Neural cell (in vitro differentiated cells): ENCODE results near the gene HDHD3.
"Not testable (repeated sequence)": the region's sequence is repeated elsewhere in the genome, so short reads cannot be mapped to it uniquely, and the experiment has no call there.

ENCODE experiments used
- EZH2 ChIP-seq: fragments of 200-600, 300-800 bp; shearing (Covaris generic), sonication (generic); IDR thresholded peaks from 2 replicates; pipeline ENCODE4 v1.6.1; 2014; ENCODE audit warnings: antibody characterized with exemption, low read length, borderline replicate concordance, mild to moderate bottlenecking; ENCODE audit not compliant: insufficient read depth, poor library complexity, severe bottlenecking
- POLR2AphosphoS5 ChIP-seq: IDR thresholded peaks from 2 replicates; pipeline ENCODE4 v1.6.1; 2012
- SMC3 ChIP-seq: fragments of 450-650 bp; conservative IDR thresholded peaks from 2 replicates; pipeline ENCODE4 v1.6.1; 2014; ENCODE audit warnings: antibody characterized with exemption, mild to moderate bottlenecking, moderate library complexity; ENCODE audit not compliant: poor library complexity
- TAF1 ChIP-seq: IDR thresholded peaks from 2 replicates; pipeline ENCODE4 v1.6.1; 2012; ENCODE audit warnings: low read depth
- TF ChIP-seq, protein P1 (sequence below): fragments of 450-650 bp; IDR thresholded peaks from 2 replicates; pipeline ENCODE4 v1.5.1; 2014; ENCODE audit warnings: antibody characterized with exemption, mild to moderate bottlenecking, moderate library complexity; ENCODE audit not compliant: poor library complexity, severe bottlenecking

DNA sequence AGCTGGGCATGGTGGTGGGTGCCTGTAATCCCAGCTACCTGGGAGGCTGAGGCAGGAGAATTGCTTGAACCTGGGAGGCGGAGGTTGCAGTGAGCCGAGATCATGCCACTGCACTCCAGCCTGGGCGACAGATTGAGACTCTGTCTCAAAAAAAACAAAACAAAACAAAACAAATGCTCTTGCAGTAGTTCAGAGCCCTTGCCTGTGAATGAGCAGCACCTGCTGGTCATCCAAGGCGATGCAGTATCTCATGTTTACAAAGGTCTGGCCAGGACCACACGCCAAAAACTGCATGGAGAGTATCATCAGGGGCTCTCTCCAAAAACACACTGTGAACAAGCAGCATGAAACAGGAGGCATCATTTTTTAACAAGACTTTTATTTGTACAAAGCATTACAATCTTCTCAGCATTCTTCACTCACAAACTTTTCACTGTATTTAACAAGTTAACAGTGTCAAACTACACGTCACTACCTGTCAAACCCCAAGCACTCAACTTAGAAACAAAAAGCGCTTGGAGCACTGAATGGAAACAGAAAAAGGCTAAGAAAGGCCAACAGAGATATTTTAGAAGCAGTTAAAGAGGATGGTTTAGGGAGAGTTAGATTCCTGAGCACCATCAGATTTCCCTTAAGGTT is 30.2 kb upstream of the HDHD3 start:
- TF ChIP-seq EZH2, POLR2AphosphoS5, TAF1: not testable (repeated sequence)
- TF ChIP-seq, protein P1, sequence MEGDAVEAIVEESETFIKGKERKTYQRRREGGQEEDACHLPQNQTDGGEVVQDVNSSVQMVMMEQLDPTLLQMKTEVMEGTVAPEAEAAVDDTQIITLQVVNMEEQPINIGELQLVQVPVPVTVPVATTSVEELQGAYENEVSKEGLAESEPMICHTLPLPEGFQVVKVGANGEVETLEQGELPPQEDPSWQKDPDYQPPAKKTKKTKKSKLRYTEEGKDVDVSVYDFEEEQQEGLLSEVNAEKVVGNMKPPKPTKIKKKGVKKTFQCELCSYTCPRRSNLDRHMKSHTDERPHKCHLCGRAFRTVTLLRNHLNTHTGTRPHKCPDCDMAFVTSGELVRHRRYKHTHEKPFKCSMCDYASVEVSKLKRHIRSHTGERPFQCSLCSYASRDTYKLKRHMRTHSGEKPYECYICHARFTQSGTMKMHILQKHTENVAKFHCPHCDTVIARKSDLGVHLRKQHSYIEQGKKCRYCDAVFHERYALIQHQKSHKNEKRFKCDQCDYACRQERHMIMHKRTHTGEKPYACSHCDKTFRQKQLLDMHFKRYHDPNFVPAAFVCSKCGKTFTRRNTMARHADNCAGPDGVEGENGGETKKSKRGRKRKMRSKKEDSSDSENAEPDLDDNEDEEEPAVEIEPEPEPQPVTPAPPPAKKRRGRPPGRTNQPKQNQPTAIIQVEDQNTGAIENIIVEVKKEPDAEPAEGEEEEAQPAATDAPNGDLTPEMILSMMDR, result peak; percentile 73
- TF ChIP-seq SMC3, result peak; percentile 80
